COLO668 (cell line): ENCODE results near the gene PTGR2.
"Not testable (repeated sequence)": the region's sequence is repeated elsewhere in the genome, so short reads cannot be mapped to it uniquely, and the experiment has no call there.

ENCODE experiments used
- DNase-seq: peaks from one replicate; lab custom pipeline; 2025; ENCODE audit not compliant: unreplicated experiment; lab: John Stamatoyannopoulos, UW

Gene PTGR2

GRCh38 chr14:73884438-73885190, 33.0 kb downstream of the PTGR2 start:
- no peak for DNase-seq

GRCh38 chr14:73886449-73887317, 35.1 kb downstream of the PTGR2 start, which contains the start of gene ZNF410:
Gene ZNF410, plus strand, starts transcription at chr14:73886859. Its CDS starts 5,317 bp downstream, at chr14:73892176.
- DNase-seq = peak; percentile 93

GRCh38 chr14:73887318-73887616, 35.6 kb downstream of the PTGR2 start:
- DNase-seq = no peak

DNA sequence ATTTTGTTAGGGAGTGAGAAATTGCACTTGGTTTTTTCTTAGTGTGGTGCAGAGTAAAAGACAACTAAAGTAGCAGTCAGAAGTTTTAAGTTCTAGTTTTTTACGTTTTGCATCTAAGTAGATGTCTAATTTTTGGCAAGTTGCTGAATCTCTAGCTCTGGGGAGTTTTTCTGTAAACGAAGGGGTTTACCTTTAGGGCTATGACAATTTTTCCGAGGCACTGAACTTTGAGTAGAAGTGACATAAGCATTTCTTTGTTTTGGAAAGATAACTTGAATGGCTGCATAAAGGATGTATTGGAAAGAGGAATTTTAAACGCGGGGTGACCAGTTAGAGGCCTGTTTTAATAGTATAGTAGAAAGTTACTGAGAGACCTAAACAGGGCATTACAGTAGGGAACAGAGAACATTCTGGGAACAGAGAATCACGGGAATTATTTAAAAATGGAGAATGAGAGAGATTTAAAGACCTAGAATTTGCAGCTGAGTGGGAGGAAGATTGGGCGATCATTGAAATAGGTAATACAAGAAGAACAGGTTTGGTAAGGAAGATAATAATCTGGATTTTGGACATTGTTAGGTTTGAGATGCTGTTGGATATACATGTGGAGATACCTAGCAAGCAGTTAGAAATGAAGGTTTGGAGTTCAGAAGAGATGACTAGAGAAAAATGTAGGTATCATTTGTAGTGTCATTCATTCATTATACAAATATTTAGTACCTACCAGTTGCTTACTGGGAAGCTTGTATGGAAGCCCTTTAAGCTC, 36.2 kb downstream of the PTGR2 start:
- DNase-seq = no peak

DNA sequence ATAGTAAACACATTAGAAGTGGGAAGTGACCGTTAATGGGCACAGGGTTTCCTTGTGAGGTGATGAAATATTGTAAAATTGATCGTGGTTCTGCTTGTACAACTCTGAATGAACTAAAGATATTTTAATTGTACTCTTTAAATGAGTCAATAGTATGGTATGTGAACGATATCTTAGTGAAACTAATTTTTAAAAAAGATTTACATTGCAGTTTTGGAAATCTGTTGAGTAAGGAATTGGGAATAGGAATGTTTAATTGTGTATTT, 36.8 kb downstream of the PTGR2 start:
- no peak for DNase-seq

DNA sequence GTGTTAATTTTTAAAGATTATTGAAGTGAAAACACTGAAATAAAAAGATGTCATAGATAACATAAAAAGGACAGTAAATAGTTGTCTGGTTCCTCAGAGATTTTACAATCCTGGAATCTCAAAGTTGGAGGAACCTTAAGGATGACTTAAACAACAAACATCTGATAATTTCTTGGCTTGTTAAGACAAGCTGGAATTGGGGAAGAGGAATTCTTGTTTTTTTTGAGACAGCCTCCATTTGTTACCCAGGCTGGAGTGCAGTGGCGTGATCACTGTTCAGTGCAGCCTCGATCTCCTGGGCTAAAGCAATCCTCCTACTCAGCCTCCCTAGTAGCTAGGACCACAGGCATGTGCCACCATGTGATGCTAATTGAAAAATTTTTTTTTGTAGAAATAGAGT, 37.3 kb downstream of the PTGR2 start:
- no peak for DNase-seq

- DNase-seq = no peak
Measured at GRCh38 chr14:73889376-73889775, 37.7 kb downstream of the PTGR2 start.

- not testable (repeated sequence) for DNase-seq
Measured at GRCh38 chr14:73894180-73894687, 42.6 kb downstream of the PTGR2 start.

DNA sequence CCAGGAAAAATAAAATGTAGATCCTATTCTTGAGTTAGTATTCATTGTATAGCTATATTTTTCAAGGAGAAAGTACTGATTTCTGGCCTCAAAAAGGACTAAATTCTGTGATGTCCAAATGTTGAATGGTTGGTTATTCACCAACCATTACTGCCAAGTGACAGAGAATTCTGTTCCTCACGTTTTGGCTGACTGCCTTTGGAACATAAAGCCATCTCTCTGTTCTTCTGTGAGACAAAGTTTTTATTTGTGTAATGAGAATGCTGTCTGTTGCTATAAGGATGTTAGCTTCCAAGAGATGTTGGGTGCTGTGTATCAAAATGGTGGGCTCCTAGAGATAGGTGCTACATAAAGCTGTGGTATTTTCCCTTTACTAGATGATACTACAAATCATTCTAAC, 44.3 kb downstream of the PTGR2 start:
- DNase-seq = no peak

GRCh38 chr14:73896521-73896920, 44.9 kb downstream of the PTGR2 start:
- no peak for DNase-seq

DNA sequence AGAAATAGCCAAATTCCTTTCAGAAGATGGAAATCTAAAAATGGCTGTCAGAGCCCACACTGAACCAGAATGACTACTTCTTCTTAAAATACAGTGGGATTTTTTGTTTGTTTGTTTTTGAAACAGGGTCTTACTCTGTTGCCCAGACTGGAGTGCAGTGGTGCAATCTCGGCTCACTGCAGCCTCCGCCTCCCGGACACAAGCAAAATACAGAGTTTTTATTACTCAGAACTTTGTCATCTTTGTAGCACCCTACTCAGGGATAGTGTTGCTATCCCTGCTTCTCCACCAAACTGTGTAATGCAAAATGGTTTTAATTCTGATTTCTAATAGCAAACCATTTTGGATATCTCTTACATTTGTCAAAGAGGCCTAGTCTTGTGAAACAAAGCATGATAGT, 51.4 kb downstream of the PTGR2 start:
- DNase-seq = no peak

GRCh38 chr14:73909681-73910080, 58.0 kb downstream of the PTGR2 start:
- DNase-seq = no peak

GRCh38 chr14:73913256-73913655, 61.6 kb downstream of the PTGR2 start:
- no peak for DNase-seq

DNA sequence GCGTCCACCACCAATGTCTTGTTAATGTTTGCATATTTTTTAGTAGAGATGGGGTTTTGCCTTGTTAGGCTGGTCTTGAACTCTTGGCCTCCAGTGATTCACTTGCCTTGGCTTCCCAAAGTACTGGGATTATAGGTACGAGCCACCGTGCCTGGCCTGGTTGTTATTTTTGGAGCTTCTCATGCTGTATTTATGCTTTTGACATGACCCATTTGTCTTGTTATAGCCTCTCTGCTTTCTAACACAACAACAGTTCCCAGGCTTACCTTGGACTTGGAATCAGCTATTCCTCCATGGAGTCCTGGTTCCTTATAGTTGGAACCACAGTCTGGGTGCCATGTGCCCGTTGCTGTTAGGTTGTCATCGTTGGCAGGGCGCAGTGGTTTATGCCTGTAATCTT, 64.7 kb downstream of the PTGR2 start:
- DNase-seq = no peak

- DNase-seq = not testable (repeated sequence)
Measured at GRCh38 chr14:73919457-73919856, 67.8 kb downstream of the PTGR2 start.

DNA sequence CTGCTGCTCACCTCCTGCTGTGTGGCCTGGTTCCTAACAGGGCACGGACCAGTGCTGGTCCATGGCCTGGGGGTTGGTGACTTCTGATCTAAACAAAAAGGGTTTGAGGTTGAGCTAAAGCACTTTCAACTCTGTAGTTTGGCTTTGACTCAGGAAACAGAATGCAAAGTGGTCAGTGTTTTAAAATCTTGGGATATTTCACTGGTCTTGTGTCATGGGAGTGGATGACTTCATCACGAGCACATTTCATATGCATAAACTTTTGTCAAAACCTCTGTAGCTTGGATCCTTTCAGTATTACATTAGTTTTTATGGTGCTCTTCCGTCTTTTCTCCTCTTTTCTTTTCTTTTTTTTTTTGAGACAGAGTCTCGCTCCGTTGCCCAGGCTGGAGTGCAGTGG, 72.7 kb downstream of the PTGR2 start:
- no peak for DNase-seq
